SH-SY5Y (cell line): Measurements from ENCODE around the gene POLR1H.

ENCODE experiments used
- GATA2 ChIP-seq: IDR thresholded peaks from 2 replicates; pipeline ENCODE4 v1.6.1; 2011; ENCODE audit warnings: mild to moderate bottlenecking, low read depth, low read length
- GATA3 ChIP-seq: IDR thresholded peaks from 2 replicates; pipeline ENCODE4 v1.6.1; 2011; ENCODE audit warnings: low read depth, mild to moderate bottlenecking, low read length, moderate library complexity

DNA sequence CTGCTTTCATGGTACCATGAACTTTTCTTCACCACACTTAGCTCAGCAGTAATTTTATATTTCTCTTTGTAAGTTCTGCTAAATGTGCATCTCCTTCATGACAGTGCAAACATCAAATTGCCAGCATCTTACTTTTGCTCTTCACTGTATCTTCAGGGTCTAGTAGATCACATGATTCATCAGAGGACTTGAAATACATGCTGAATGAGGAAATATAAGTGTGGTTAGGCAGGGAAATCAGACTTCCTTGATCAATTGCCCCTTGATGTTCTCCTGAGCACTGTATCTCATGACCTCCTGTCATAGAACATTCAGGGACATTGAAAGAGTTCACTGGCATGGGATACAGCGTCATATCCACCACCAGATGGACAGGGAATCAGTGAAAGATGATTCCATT lies 25.3 kb upstream of the POLR1H start:
- TF ChIP-seq GATA2 (no peak), GATA3 (no peak)
